B cell (primary cell): ENCODE results near the gene TBCB.

Experiments used
- CTCF ChIP-seq: fragments of 200-600 bp; IDR thresholded peaks from one replicate; pipeline ENCODE4 v1.8.0; 2022; ENCODE audit warnings: antibody characterized with exemption, mild to moderate bottlenecking
- EZH2 ChIP-seq: IDR thresholded peaks from 2 replicates; pipeline ENCODE4 v1.6.1; 2012; ENCODE audit warnings: borderline replicate concordance, low read depth, mild to moderate bottlenecking, moderate library complexity, low read length; ENCODE audit not compliant: insufficient read depth, poor library complexity, severe bottlenecking

GRCh38 chr19:36090910-36091695, 24.2 kb upstream of the TBCB start:
- no peak for TF ChIP-seq CTCF
- TF ChIP-seq EZH2 = no peak
